DND-41 (cell line): ENCODE results near the gene CORO6.

ENCODE experiments used
- ATAC-seq: fragments of 200-7000 bp; cut with Tn5 transposase; 3 replicates; pipeline ENCODE4 v1.9.1; 2021; ENCODE audit warnings: low read depth; ENCODE audit not compliant: insufficient read depth
- DNase-seq: peaks from one replicate; pipeline ENCODE4 v3.0.0-alpha.2; 2020
- H2AFZ ChIP-seq: 2 replicates; pipeline ENCODE4 v1.6.0; 2012; ENCODE audit warnings: low read depth, low read length
- H3K27ac ChIP-seq: 2 replicates; pipeline ENCODE4 v1.5.1; 2012; ENCODE audit warnings: low read length, inconsistent platforms
- H3K27me3 ChIP-seq: fragments of 200-600 bp; sonication (generic); 2 replicates; pipeline ENCODE4 v1.6.0; 2012; ENCODE audit warnings: low read length, mild to moderate bottlenecking, inconsistent platforms; ENCODE audit not compliant: insufficient read depth, poor library complexity
- H3K36me3 ChIP-seq: 2 replicates; pipeline ENCODE4 v1.5.1; 2012; ENCODE audit warnings: low read length, inconsistent platforms; ENCODE audit not compliant: insufficient read depth
- H3K4me1 ChIP-seq: 2 replicates; pipeline ENCODE4 v1.5.1; 2012; ENCODE audit warnings: mild to moderate bottlenecking, low read length; ENCODE audit not compliant: insufficient read depth
- H3K4me2 ChIP-seq: 2 replicates; pipeline ENCODE4 v1.6.0; 2012; ENCODE audit warnings: mild to moderate bottlenecking, moderate library complexity, low read length, inconsistent platforms; ENCODE audit not compliant: insufficient read depth
- H3K4me3 ChIP-seq, 2 experiments: fragments of 200-600 bp in 1 of 2; shearing (Covaris generic) in 1 of 2; 2 replicates each; pipeline ENCODE4 v1.5.1; 2012 to 2016; ENCODE audit warnings: inconsistent platforms in 2 of 2, low read length in 2 of 2, mild to moderate bottlenecking in 2 of 2, low read depth in 1 of 2, moderate library complexity in 1 of 2
- H3K79me2 ChIP-seq: 2 replicates; pipeline ENCODE4 v1.6.0; 2012; ENCODE audit warnings: low read length, inconsistent platforms; ENCODE audit not compliant: insufficient read depth
- H3K9ac ChIP-seq: 2 replicates; pipeline ENCODE4 v1.6.0; 2012; ENCODE audit warnings: low read depth, mild to moderate bottlenecking, inconsistent platforms, low read length, moderate library complexity
- H3K9me3 ChIP-seq: 2 replicates; pipeline ENCODE4 v1.5.1; 2012; ENCODE audit warnings: low read length, moderate library complexity, mild to moderate bottlenecking, inconsistent platforms; ENCODE audit not compliant: insufficient read depth, severe bottlenecking
- H4K20me1 ChIP-seq: 2 replicates; pipeline ENCODE4 v1.6.0; 2012; ENCODE audit warnings: low read length; ENCODE audit not compliant: insufficient read depth
- CTCF ChIP-seq: IDR thresholded peaks from 2 replicates; pipeline ENCODE4 v1.5.1; 2012; ENCODE audit warnings: borderline replicate concordance, low read length, moderate library complexity, mild to moderate bottlenecking; ENCODE audit not compliant: poor library complexity, severe bottlenecking; ENCODE audit errors: extremely low read depth
- EZH2 ChIP-seq: IDR thresholded peaks from 3 replicates; pipeline ENCODE4 v1.6.1; 2012; ENCODE audit warnings: borderline replicate concordance, low read depth, mild to moderate bottlenecking, moderate library complexity, low read length, inconsistent platforms; ENCODE audit not compliant: severe bottlenecking

The CORO6 gene

GRCh38 chr17:29628644-29629043 is 5.9 kb upstream of the CORO6 start:
- no peaks in the 10 kb centered on the region for H3K79me2 ChIP-seq
- H4K20me1 ChIP-seq: 0 out of 2 replicates have a peak, but pooled peaks cover 5% of the 10 kb centered on the region
- no peaks in the 10 kb centered on the region for H3K27me3 ChIP-seq
- TF ChIP-seq CTCF (no peak), EZH2 (no peak)
- no peak overlapping the region for H3K4me2 ChIP-seq
- H2AFZ ChIP-seq: no peak overlapping the region
- no peak overlapping the region for H3K27ac ChIP-seq
- H3K9ac ChIP-seq: no peak overlapping the region
- H3K4me3 ChIP-seq: no peak overlapping the region
- H3K36me3 ChIP-seq: peaks cover 38% of the 10 kb centered on the region
- H3K9me3 ChIP-seq: no peaks in the 10 kb centered on the region
- ATAC-seq (no peak), DNase-seq (no peak)
- no peaks in the 10 kb centered on the region for H3K4me1 ChIP-seq

- no peak overlapping the region for H3K9ac ChIP-seq
- no peak for TF ChIP-seq EZH2
- no peak for TF ChIP-seq CTCF
- no peak for ATAC-seq
- H3K79me2 ChIP-seq: no peaks in the 10 kb centered on the region
- H2AFZ ChIP-seq: no peak overlapping the region
- no peak for DNase-seq
- H3K4me2 ChIP-seq: no peak overlapping the region
- H3K27me3 ChIP-seq: no peaks in the 10 kb centered on the region
- H3K9me3 ChIP-seq: no peaks in the 10 kb centered on the region
- H4K20me1 ChIP-seq: 0 out of 2 replicates have a peak, but pooled peaks cover 5% of the 10 kb centered on the region
- H3K4me1 ChIP-seq: peaks cover 5% of the 10 kb centered on the region
- peaks cover 37% of the 10 kb centered on the region for H3K36me3 ChIP-seq
- no peak overlapping the region for H3K4me3 ChIP-seq
- no peak overlapping the region for H3K27ac ChIP-seq
These were observed 5.2 kb upstream of the CORO6 start for GRCh38 chr17:29627951-29628350.

GRCh38 chr17:29625037-29625750 is 2.5 kb upstream of the CORO6 start:
- Histone ChIP-seq H3K79me2 (no peaks in the 10 kb centered on the region), H3K4me3 (no peak overlapping the region), H2AFZ (no peak overlapping the region), H3K36me3 (peaks cover 12% of the 10 kb centered on the region; the same call in 1 of the 2 replicates), H3K9ac (no peak overlapping the region), H4K20me1 (peaks cover 15% of the 10 kb centered on the region; the same call in 1 of the 2 replicates), H3K9me3 (no peaks in the 10 kb centered on the region), H3K4me1 (peaks cover 18% of the 10 kb centered on the region), H3K27me3 (peaks cover 10% of the 10 kb centered on the region), H3K27ac (no peak overlapping the region), H3K4me2 (no peak overlapping the region)
- ATAC-seq (no peak), DNase-seq (no peak)
- no peak for TF ChIP-seq EZH2
- no peak for TF ChIP-seq CTCF
